GM12878 (cell line): Measurements from ENCODE around the gene PREX1. TPM values are rescaled to one million over a fixed set of nuclear protein-coding genes. Genes with fewer than 3 reads are reported as not detected.
A peak's percentile ranks its signal among the peaks of the same experiment; 100 is the strongest.

ENCODE experiments used
- ATAC-seq: fragments of 200-7000 bp; cut with Tn5 transposase; 3 replicates; pipeline ENCODE4 v1.9.1; 2020; ENCODE audit warnings: mild to moderate bottlenecking, moderate library complexity
- BruUV-seq: library from RNA; stranded (reverse); fragments of 400-500 nt; replicated peaks from 2 replicates; lab custom pipeline; 2021; lab: Mats Ljungman, UMichigan
- CTCF ChIA-PET: fragments of 300-600 bp; sonication (Branson Sonifier 250); formaldehyde crosslinking; extraction: SDS; loops from one replicate; lab custom pipeline; 2021; ENCODE audit warnings: inconsistent platforms; lab: Yijun Ruan, JAX
- POLR2A ChIA-PET: fragments of 350-600 bp; formaldehyde crosslinking; extraction: SDS; loops from one replicate; lab custom pipeline; 2021; ENCODE audit warnings: inconsistent platforms; lab: Charles Lee
- RAD21 ChIA-PET: fragments of 300-600 bp; sonication (Branson Sonifier 250); formaldehyde crosslinking; loops from one replicate; lab custom pipeline; 2023; ENCODE audit warnings: antibody characterized with exemption; ENCODE audit not compliant: unreplicated experiment; lab: Charles Lee
- SMC1A ChIA-PET: fragments of 300-600 bp; sonication (Branson Sonifier 250); formaldehyde crosslinking; loops from one replicate; lab custom pipeline; 2023; ENCODE audit not compliant: unreplicated experiment, uncharacterized antibody; lab: Charles Lee
- DNase-seq: peaks from one replicate; pipeline ENCODE4 v3.0.0-alpha.2; 2011; ENCODE audit warnings: low read depth, low spot score
- FAIRE-seq: peaks from 3 replicates; lab custom pipeline; 2011; peaks lifted over from hg19 to GRCh38; lab: Jason Lieb, UNC
- H2AFZ ChIP-seq: 2 replicates; pipeline ENCODE4 v1.6.0; 2011; ENCODE audit warnings: low read depth, low read length, control low read depth; ENCODE audit not compliant: control insufficient read depth
- H3K27ac ChIP-seq: 2 replicates; pipeline ENCODE4 v1.5.1; 2011; ENCODE audit warnings: control low read depth; ENCODE audit not compliant: control insufficient read depth, insufficient read depth
- H3K27me3 ChIP-seq, 2 experiments: replicated peaks in 1 of 2; 2 replicates each; pipeline versions ENCODE4 v1.6.0 to v1.6.1; 2011; ENCODE audit warnings: low read length in 1 of 2; ENCODE audit not compliant: control insufficient read depth in 2 of 2, insufficient read depth in 2 of 2
- H3K36me3 ChIP-seq, 2 experiments: 2 replicates each; pipeline ENCODE4 v1.5.1; 2011; ENCODE audit warnings: low read length in 1 of 2; ENCODE audit not compliant: control insufficient read depth in 2 of 2, insufficient read depth in 2 of 2
- H3K4me1 ChIP-seq: 2 replicates; pipeline ENCODE4 v1.6.1; 2011; ENCODE audit warnings: mild to moderate bottlenecking, low read length, moderate library complexity, mixed read lengths; ENCODE audit not compliant: control insufficient read depth, insufficient read depth
- H3K4me2 ChIP-seq: 2 replicates; pipeline ENCODE4 v1.6.0; 2011; ENCODE audit warnings: control low read depth; ENCODE audit not compliant: control insufficient read depth, insufficient read depth
- H3K4me3 ChIP-seq: fragments of 200-600 bp; sonication (generic); 2 replicates; pipeline ENCODE4 v1.5.1; 2016
- H3K79me2 ChIP-seq: 2 replicates; pipeline ENCODE4 v1.6.0; 2011; ENCODE audit warnings: low read length; ENCODE audit not compliant: control insufficient read depth, insufficient read depth
- H3K9ac ChIP-seq: 2 replicates; pipeline ENCODE4 v1.8.0; 2011; ENCODE audit warnings: low read length, control low read depth, mixed read lengths; ENCODE audit not compliant: control insufficient read depth, insufficient read depth
- H3K9me3 ChIP-seq: replicated peaks from 3 replicates; pipeline ENCODE4 v1.5.1; 2011; ENCODE audit warnings: mild to moderate bottlenecking, low read length; ENCODE audit not compliant: control insufficient read depth, insufficient read depth
- H4K20me1 ChIP-seq: 2 replicates; pipeline ENCODE4 v1.6.0; 2011; ENCODE audit not compliant: control insufficient read depth, insufficient read depth
- KDM1A ChIP-seq: fragments of 200-600 bp; sonication (generic); IDR thresholded peaks from 2 replicates; pipeline ENCODE4 v1.6.1; 2016; ENCODE audit warnings: borderline replicate concordance
- ZBTB40 ChIP-seq: fragments of 450-650 bp; IDR thresholded peaks from 2 replicates; pipeline ENCODE4 v1.6.1; 2016; ENCODE audit warnings: mild to moderate bottlenecking, moderate library complexity, borderline replicate concordance
- WGBS: methylation state at CpG from one replicate; pipeline ENCODE4 v1.1.6; 2016; ENCODE audit warnings: low lambda C conversion rate; ENCODE audit not compliant: insufficient replicate concordance, insufficient coverage; ENCODE audit errors: missing lambda C conversion rate; 5-methylcytosine and 5-hydroxymethylcytosine counted together
- in situ Hi-C: fragments of 300-500 bp; cut with MboI; formaldehyde crosslinking; loops from 9 replicates; pipeline ENCODE4 v1.14.3; 2018; ENCODE audit warnings: mixed read lengths
- intact Hi-C: fragments of 100-400 bp; cut with micrococcal nuclease; formaldehyde crosslinking; loops from one replicate; pipeline ENCODE4 v1.14.2; 2022; ENCODE audit not compliant: unreplicated experiment
- polyA plus RNA-seq, 11 experiments: library from polyadenylated mRNA; depleted of rRNA in 4 of 11; unstranded in 6 of 11; stranded (reverse) in 5 of 11; fragments of >200 nt; fragmentation: Nextera tagmentation in 4 of 11; fragmentation: Illumina TruSeq in 1 of 11; extraction: Ambion mirVana in 4 of 11; extraction: Trizol in 1 of 11; gene quantifications; 1 replicate in 1 of 11; 2 replicates in 10 of 11; pipeline versions ENCODE4 v1.2.1 to v1.2.3, GENCODE V29; 2011 to 2016; ENCODE audit warnings: inconsistent platforms in 2 of 11, missing spikeins in 2 of 11, low read depth in 1 of 11
- total RNA-seq, 4 experiments: library from RNA; depleted of rRNA in 3 of 4; stranded (reverse); fragments of >200 nt in 3 of 4; fragmentation: Illumina TruSeq in 1 of 4; extraction: Trizol in 1 of 4; gene quantifications; 2 replicates each; pipeline versions ENCODE4 v1.2.1 to v1.2.3, GENCODE V29; 2013 to 2021

Gene PREX1
- total and polyA plus RNA-seq, 10 of the 15 experiments (the other 5 are each of a cell fraction or from before 2014, with no cell fraction given) = 2.6 to 114 (median 38.9) TPM

- ATAC-seq (no peak), FAIRE-seq (no peak), DNase-seq (no peak)
- Histone ChIP-seq H3K27ac (no peak overlapping the region), H3K36me3 (peaks cover 25 to 34% of the 10 kb centered on the region in 2 experiments; a peak in 3 of 4 replicates), H3K9ac (no peak overlapping the region), H2AFZ (no peak overlapping the region), H3K9me3 (no peaks in the 10 kb centered on the region), H3K4me3 (no peak overlapping the region), H3K4me2 (no peak overlapping the region), H3K4me1 (no peaks in the 10 kb centered on the region), H3K27me3 (no peaks in the 10 kb centered on the region), H4K20me1 (no peaks in the 10 kb centered on the region), H3K79me2 (no peaks in the 10 kb centered on the region)
- CTCF ChIA-PET = interaction anchor here (0.6 to 5.2 kb wide), 4 partner anchors 41 to 256 kb away, joined by 3 to 42 read pairs (median 4); no protein-coding TSS in a partner anchor
- 97% methylated on average over 9 of the region's 9 CpGs for WGBS
- POLR2A ChIA-PET = no interaction called here
- TF ChIP-seq KDM1A (no peak), ZBTB40 (peak; percentile 65)
- intact Hi-C loops (no loop called here), in situ Hi-C loops (no loop called here)
- RAD21 ChIA-PET = interaction anchor here (5.6 kb wide), 1 partner anchor 247 kb away, joined by 139 read pairs; no protein-coding TSS in a partner anchor
- SMC1A ChIA-PET = interaction anchor here (0.6 to 9.0 kb wide), 5 partner anchors 22 to 247 kb away, joined by 3 to 154 read pairs (median 3); no protein-coding TSS in a partner anchor
- no TSS peak for BruUV-seq
Observed at GRCh38 chr20:48660788-48661187, 167.0 kb downstream of the PREX1 start.
